Muscle of back (tissue), 13 donors: ENCODE data around the gene TOM1. TPM values are rescaled to one million over a fixed set of nuclear protein-coding genes. Genes with fewer than 3 reads are reported as not detected.

Experiments
- DNase-seq, 3 donors: peaks; one replicate each; pipeline versions ENCODE4 v3.0.0 to v3.0.0-alpha.2; 2013
- long read RNA-seq, 9 donors: transcript quantifications; one replicate each; lab custom pipeline, GENCODE V29; 2026
- polyA plus RNA-seq, 10 donors: library from polyadenylated mRNA; unstranded; fragments of 120-200 nt; gene quantifications; one replicate each; pipeline ENCODE4 v1.2.1, GENCODE V29; 2013; ENCODE audit not compliant: insufficient read length in 10 of 10

TOM1 gene
- 10 to 100 TPM; 24.1 to 32.3 (median 30.0) TPM for polyA plus RNA-seq
- long read RNA-seq, donor 1, partial matches to known transcripts = 0 of 3 reads
- long read RNA-seq, donor 1, other reads (novel, unspliced or antisense) = 0 of 3 reads
- long read RNA-seq, donor 2, partial matches to known transcripts = 0 of 4 reads
- long read RNA-seq, donor 2, other reads (novel, unspliced or antisense) = 0 of 4 reads
- long read RNA-seq, donor 3 = 0 reads
- long read RNA-seq, donor 4, partial matches to known transcripts = 0 of 4 reads
- long read RNA-seq, donor 4, other reads (novel, unspliced or antisense) = 0 of 4 reads
- long read RNA-seq, donor 5, partial matches to known transcripts = 0 of 2 reads
- long read RNA-seq, donor 5, other reads (novel, unspliced or antisense) = 0 of 2 reads
- long read RNA-seq, donor 6, transcript TOM1-210 (15 exons, 2,389 nt) = major isoform, 9 of 15 reads
- long read RNA-seq, donor 6, partial matches to known transcripts = 6 of 15 reads
- long read RNA-seq, donor 6, other reads (novel, unspliced or antisense) = 0 of 15 reads
- long read RNA-seq, donor 7, partial matches to known transcripts = 0 of 3 reads
- long read RNA-seq, donor 7, other reads (novel, unspliced or antisense) = 0 of 3 reads
- long read RNA-seq, donor 8, partial matches to known transcripts = 0 of 3 reads
- long read RNA-seq, donor 8, other reads (novel, unspliced or antisense) = 0 of 3 reads
- long read RNA-seq, donor 9 = 0 reads

GRCh38 chr22:35299673-35300499, at the start of gene TOM1:
Gene TOM1, plus strand, starts transcription at chr22:35299894. Its CDS starts 35 bp downstream, at chr22:35299929.
- DNase-seq = peak; percentile 98 to 99 (median 99)

DNA sequence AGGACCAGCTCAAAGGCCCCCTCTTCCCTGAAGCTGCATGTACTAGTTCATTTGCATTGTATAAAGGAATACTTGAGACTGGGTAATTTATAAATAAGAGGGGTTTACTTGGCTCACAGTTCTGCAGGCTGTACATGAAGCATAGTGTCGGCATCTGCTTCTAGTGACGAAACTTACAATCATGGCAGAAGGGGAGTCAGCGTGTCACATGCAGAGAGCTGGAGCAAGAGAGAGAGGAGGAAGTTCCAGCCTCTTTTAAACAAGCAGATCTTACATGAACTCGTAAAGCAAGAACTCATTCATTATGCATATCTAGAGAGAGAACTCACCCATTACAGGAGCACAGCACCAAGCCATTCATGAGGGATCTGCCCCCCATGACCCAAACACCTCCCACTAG, 49.5 kb upstream of the TOM1 start:
- no peak for DNase-seq

- no peak for DNase-seq
These were observed 45.7 kb upstream of the TOM1 start for GRCh38 chr22:35253946-35254345.

GRCh38 chr22:35257002-35257320, 42.7 kb upstream of the TOM1 start:
- no peak for DNase-seq

- peak; percentile 88 to 97 (median 93) for DNase-seq
These were observed 42.1 kb upstream of the TOM1 start, which contains the start of gene HMGXB4 for GRCh38 chr22:35257321-35258190. Gene HMGXB4, plus strand, starts transcription at chr22:35257493. Its CDS starts 4,898 bp downstream, at chr22:35262391.

DNA sequence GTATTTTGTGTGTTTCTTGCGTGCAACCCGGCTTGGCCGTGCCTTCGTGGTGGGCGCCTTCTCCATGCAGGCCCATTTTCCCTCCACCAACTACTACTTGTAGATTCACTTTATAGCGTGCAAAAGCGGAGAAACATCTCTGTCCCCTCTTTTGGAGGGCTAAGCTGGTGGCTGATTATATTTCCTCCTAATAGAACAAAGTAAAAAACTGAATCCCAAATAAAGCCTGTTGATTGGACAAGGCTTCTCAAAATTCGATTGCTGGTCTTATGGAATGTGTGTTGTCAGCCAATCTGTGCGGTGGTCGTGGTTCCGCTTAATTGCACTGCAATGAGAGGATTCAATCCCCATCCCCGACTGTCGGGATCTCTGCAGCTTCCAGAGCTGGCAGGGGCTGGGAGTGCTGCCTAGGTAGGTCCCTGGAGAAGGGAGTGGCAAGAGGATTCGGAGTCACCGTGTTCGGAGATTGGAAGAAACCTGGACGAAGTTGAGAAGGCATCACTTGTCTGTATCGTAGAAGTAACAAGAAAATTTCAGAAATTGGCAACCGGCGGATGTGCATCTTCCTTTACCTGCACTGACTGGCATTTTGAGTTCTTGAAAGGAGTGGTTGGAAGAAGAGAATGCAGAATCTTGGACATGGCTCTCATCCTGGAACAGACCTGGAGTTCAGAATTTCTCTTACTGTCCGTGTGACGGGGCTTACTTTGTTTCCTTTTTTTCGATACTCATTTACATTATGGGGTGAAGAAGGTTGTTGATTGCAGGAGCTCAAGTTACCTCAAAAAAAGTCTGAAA, 41.3 kb upstream of the TOM1 start:
- DNase-seq = peak in 2 of 3 donors; percentile 2 to 13

- DNase-seq = no peak
These were observed 34.7 kb upstream of the TOM1 start for GRCh38 chr22:35264986-35265385.

GRCh38 chr22:35266277-35266676, 33.4 kb upstream of the TOM1 start:
- DNase-seq = no peak

- no peak for DNase-seq
These were observed 30.1 kb upstream of the TOM1 start for GRCh38 chr22:35269630-35270029.

GRCh38 chr22:35274154-35274871, 25.4 kb upstream of the TOM1 start:
- no peak for DNase-seq

DNA sequence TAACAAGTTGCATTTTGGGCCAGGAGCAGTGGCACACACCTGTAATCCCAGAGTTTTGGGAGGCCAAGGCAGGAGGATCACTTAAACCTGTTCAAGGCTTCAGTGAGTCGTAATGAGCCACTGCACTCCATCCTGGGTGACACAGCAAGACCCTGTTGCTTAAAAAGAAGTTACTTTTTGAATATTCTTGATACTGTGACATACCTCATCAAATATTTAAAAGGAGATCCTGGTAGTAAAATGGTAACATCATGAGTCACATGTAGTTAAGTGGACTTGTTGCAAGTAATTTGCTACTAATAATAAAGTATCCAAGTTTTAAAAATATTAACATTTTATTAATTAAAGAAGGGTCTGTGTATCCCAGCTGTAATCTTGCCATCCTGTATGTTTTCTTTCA, 24.1 kb upstream of the TOM1 start:
- no peak for DNase-seq

GRCh38 chr22:35276019-35276418, 23.7 kb upstream of the TOM1 start:
- no peak for DNase-seq

DNA sequence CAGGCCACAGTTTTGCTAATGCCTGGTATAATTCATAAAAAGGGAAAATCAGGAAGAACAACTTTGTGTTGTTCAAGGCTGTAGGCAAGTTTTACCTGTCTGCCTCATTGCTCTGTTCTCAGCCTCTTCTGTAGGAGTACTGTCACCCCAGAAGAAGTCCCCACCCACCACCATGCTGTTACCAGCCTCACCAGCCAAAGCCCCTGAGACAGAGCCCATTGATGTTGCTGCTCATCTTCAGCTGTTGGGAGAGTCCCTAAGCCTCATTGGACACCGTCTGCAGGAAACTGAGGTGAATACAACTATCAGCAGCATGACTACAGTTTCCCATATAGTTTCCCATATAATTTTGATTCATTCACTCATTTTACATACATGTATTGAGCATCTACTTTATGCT, 11.6 kb upstream of the TOM1 start:
- no peak for DNase-seq

GRCh38 chr22:35292786-35293185, 6.9 kb upstream of the TOM1 start:
- no peak for DNase-seq

DNA sequence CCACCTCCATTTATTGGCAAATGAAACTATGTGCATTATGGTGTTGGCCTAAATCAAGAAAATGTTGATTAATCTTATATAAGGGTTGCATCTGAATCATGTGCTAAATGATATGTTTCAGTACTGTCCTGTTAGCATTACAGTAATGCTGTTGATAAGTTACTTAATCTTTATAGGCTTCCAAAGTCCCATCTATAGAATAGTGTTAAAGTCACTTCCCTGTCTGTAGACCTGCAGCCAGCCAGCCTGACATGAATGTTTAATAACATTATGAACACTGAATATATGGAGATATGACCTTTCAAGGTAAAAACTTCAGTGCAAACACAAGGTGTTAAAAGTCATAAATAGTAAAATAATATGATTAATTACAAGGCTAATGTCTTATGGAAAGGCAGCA, 3.6 kb upstream of the TOM1 start:
- DNase-seq = no peak

- DNase-seq = no peak
These were observed 449 bp upstream of the TOM1 start for GRCh38 chr22:35299217-35299672.

GRCh38 chr22:35301372-35301874, 1.7 kb downstream of the TOM1 start:
- peak in 2 of 3 donors; percentile 50 to 79 for DNase-seq

DNA sequence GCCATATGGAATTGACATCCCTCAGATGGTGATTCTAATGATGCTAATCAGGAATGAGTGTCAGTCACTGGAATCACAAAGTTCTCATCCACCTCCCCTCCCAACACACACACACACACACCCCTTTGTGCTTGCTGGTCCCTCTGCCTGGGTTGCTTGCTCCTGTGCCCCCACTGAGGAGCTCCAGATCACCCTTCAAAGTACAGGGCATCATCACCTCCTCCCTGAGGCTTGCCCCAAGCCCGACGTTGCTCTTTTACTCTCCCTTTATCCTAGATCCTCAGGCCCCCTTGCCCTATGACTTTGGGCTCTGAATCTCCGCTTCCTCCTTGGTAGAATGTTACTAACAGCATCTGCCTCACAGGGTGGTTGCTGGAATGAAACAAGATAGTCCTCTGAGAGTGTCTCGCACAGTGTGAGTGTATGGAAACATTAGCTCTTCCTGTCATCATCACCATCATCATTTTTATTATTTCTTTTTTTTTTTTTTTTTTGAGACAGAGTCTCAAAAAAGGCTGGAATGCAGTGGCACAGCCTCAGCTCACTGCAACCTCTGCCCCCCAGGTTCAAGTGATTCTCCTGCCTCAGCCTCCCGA, 3.4 kb downstream of the TOM1 start:
- DNase-seq = no peak

GRCh38 chr22:35305525-35306070, 5.9 kb downstream of the TOM1 start:
- no peak for DNase-seq
